Peyer's patch (tissue), 4 donors: Measurements from ENCODE around the gene GAP43.

Experiments
- CTCF ChIP-seq, 6 experiments: fragments of 450-650 bp in 4 of 6; fragments of 200-600 bp in 2 of 6; sonication (generic) in 1 of 6; IDR thresholded peaks; one replicate each; pipeline ENCODE4 v1.5.1; 2017 to 2019; ENCODE audit warnings: antibody characterized with exemption in 6 of 6, mild to moderate bottlenecking in 3 of 6, moderate library complexity in 1 of 6
- POLR2A ChIP-seq, 2 donors: fragments of 450-650 bp; IDR thresholded peaks; one replicate each; pipeline ENCODE4 v1.5.1; 2017; ENCODE audit warnings: antibody characterized with exemption in 2 of 2, mild to moderate bottlenecking in 2 of 2, moderate library complexity in 2 of 2

- TF ChIP-seq CTCF (IDR thresholded peaks at IDR 0.05) (no peak), POLR2A (IDR thresholded peaks at IDR 0.05) (no peak)
Measured at GRCh38 chr3:115630850-115631249, 7.5 kb downstream of the GAP43 start.
